Measurements from ENCODE around the gene NUBPL. TPM values are rescaled to one million over a fixed set of nuclear protein-coding genes. Genes with fewer than 3 reads are reported as not detected.
"Not testable (repeated sequence)": the region's sequence is repeated elsewhere in the genome, so short reads cannot be mapped to it uniquely, and the experiment has no call there.

Gene NUBPL
- total and polyA plus RNA-seq, 2 experiments from 2014 or later, result 22.9 to 30.8 TPM

DNA sequence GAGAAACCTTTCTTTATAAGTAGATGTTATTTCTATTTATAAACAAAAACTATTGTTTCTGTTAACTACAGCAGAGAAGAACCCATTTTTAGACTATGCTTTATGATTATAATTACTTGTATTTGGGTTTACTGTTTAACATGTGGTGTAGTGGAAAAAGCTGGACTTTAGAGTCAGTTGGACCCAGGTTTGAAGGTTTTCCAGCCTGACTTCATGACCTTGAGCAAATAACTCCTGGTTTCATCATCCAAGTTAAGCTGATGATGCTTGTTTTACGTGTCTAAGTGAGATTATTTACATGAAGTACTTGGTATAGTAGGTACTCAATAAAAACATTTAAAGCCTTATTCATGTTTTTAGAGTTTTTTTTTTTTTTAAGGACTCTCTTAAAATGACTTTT, 294.1 kb downstream of the NUBPL start:
- no peaks in the 10 kb centered on the region for H3K36me3 ChIP-seq
- H3K27ac ChIP-seq, result no peak overlapping the region
- H3K4me1 ChIP-seq (ENCODE audit: low read depth), result no peaks in the 10 kb centered on the region
- no peaks in the 10 kb centered on the region for H3K9me3 ChIP-seq (ENCODE audit: low read depth)
- TF ChIP-seq, protein P1, sequence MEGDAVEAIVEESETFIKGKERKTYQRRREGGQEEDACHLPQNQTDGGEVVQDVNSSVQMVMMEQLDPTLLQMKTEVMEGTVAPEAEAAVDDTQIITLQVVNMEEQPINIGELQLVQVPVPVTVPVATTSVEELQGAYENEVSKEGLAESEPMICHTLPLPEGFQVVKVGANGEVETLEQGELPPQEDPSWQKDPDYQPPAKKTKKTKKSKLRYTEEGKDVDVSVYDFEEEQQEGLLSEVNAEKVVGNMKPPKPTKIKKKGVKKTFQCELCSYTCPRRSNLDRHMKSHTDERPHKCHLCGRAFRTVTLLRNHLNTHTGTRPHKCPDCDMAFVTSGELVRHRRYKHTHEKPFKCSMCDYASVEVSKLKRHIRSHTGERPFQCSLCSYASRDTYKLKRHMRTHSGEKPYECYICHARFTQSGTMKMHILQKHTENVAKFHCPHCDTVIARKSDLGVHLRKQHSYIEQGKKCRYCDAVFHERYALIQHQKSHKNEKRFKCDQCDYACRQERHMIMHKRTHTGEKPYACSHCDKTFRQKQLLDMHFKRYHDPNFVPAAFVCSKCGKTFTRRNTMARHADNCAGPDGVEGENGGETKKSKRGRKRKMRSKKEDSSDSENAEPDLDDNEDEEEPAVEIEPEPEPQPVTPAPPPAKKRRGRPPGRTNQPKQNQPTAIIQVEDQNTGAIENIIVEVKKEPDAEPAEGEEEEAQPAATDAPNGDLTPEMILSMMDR (IDR thresholded peaks at IDR 0.05; ENCODE audit: low read depth, low read length), result no peak
- H3K27me3 ChIP-seq, result no peaks in the 10 kb centered on the region
- no peak overlapping the region for H3K4me3 ChIP-seq
- DNase-seq (ENCODE audit: low read depth in 1 of 2, low spot score in 1 of 2), result no peak

DNA sequence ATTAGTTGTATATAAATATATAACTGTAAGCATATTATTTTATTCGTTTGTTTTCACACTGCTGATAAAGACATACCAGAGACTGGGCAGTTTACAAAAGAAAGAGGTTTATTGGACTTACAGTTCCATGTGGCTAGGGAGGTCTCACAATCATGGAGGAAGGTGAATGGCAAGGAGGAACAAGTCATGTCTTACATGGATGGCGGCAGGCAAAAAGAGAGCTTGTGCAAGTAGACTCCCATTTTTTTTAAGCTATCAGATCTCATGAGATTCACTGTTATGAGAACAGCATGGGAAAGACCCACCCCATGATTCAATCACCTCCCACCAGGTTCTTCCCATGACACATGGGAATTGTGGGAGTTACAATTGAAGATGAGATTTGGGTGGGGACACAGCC, 294.8 kb downstream of the NUBPL start:
- H3K9me3 ChIP-seq (ENCODE audit: low read depth); H3K27me3 ChIP-seq; H3K4me3 ChIP-seq; H3K36me3 ChIP-seq; H3K27ac ChIP-seq; H3K4me1 ChIP-seq (ENCODE audit: low read depth); DNase-seq (ENCODE audit: low read depth in 1 of 2, low spot score in 1 of 2): not testable (repeated sequence)

DNA sequence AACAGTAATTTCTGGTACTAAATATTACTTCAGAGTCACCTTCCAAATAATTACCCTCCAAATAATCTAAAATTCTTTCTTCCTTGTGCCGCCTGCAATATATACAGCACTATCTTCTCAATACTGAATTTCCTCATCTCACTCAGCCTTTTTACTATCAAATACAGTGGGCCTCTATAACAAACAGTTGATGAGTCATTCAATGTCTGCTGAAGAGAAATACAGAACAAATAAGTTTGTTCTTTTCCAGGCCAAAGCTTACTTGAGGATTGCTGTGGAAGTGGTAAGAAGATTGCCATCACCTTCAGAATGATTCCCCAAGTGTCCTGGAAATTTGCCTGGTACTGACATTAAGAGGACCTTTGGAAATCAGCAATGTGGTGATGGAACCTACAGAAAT, 297.7 kb downstream of the NUBPL start:
- TF ChIP-seq, protein P1 (IDR thresholded peaks at IDR 0.05; ENCODE audit: low read depth, low read length), result no peak
- Histone ChIP-seq H3K27ac (no peak overlapping the region), H3K4me1 (ENCODE audit: low read depth) (no peaks in the 10 kb centered on the region), H3K4me3 (no peak overlapping the region), H3K9me3 (ENCODE audit: low read depth) (no peaks in the 10 kb centered on the region), H3K27me3 (no peaks in the 10 kb centered on the region), H3K36me3 (no peaks in the 10 kb centered on the region)
- DNase-seq (ENCODE audit: low read depth in 1 of 2, low spot score in 1 of 2), result peak in 1 of 2 donors; percentile 49

DNA sequence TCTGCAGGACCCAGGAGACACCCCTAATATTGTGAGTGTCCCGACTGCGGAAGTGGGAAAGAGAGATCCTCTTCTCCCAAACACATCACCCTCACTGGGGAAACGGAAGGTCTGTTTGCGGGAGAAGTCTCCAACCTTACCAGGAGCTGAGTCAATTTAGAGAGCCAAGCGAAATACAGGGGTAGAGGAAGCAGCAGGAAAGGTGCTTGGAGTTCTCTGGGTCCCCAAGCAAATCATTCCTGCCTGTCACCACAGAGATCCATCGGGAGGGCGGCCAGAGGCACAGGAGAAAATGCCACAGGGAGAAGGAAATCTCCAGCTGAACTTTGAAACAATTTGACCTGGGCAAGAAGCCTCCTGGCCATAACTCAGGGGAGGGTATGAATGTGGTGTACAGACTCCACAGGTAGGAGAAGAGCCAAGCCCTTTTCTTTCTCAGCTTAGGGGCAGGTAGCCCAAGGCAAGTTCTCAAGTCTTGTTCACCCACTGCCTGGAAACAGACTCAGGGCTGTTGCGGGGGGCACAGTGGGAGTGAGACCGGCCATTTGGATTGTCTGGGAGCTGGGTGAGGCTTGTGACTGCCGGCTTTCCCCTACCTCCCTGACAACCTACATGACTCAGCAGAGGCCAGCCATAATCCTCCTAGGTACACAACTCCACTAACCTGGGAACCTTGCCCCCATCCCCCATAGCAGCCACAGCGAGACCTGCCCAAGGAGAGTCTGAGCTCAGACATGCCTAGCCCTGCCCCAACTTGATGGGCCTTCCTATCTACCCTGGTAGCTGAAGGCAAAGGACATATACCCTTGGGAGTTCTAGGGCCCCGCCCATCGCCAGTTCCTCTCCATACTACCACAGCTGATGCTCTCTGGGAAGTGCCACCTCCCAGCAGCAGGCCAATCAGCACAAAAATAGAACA, 304.0 kb downstream of the NUBPL start:
- DNase-seq (ENCODE audit: low read depth in 1 of 2, low spot score in 1 of 2), result no peak
- TF ChIP-seq, protein P1 (IDR thresholded peaks at IDR 0.05; ENCODE audit: low read depth, low read length), result no peak
- H3K27me3 ChIP-seq, result no peaks in the 10 kb centered on the region

DNA sequence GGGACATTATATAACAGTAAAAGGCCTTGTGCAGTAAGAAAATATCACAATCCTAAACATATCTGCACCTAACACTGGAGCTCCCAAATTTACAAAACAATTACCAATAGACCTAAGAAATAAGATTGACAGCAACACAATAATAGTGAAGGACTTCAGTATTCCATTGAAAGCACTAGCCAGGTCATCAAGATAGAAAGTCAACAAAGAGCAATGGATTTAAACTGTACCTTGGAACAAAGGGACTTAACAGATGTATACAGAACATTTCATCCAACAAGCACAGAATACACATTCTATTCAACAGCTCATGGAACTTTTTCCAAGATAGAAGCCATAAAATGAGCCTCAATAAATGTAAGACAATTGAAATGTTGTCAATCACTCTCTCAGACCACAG, 306.4 kb downstream of the NUBPL start:
- no peaks in the 10 kb centered on the region for H3K27me3 ChIP-seq
- H3K4me1 ChIP-seq (ENCODE audit: low read depth), result no peaks in the 10 kb centered on the region
- TF ChIP-seq, protein P1 (IDR thresholded peaks at IDR 0.05; ENCODE audit: low read depth, low read length), result no peak
- no peaks in the 10 kb centered on the region for H3K9me3 ChIP-seq (ENCODE audit: low read depth)
- H3K27ac ChIP-seq, result no peak overlapping the region
- H3K4me3 ChIP-seq, result no peak overlapping the region
- no peak for DNase-seq (ENCODE audit: low read depth in 1 of 2, low spot score in 1 of 2)
- no peaks in the 10 kb centered on the region for H3K36me3 ChIP-seq

More for the DNA sequence above, 304.0 kb downstream of the NUBPL start:
- H3K4me1 ChIP-seq (ENCODE audit: low read depth), result no peaks in the 10 kb centered on the region
- H3K4me3 ChIP-seq, result no peak overlapping the region
- H3K9me3 ChIP-seq (ENCODE audit: low read depth), result no peaks in the 10 kb centered on the region
- no peaks in the 10 kb centered on the region for H3K36me3 ChIP-seq
- no peak overlapping the region for H3K27ac ChIP-seq

DNA sequence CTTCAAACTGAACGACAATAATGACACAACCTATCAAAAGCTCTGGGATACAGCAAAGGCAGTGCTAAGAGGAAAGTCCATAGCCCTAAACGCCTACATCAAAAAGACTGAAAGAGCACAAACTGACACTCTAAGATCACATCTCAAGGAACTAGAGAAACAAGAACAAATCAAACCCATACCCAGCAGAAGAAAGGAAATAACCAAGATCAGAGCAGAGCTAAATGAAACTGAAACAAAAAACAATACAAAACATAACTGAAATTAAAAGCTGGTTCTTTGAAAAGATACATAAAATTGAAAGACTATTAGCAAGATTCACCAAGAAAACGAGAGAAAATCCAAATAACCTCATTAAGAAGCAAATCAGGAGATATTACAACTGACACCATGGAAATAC, 306.9 kb downstream of the NUBPL start:
- DNase-seq (ENCODE audit: low read depth in 1 of 2, low spot score in 1 of 2); H3K27me3 ChIP-seq; H3K27ac ChIP-seq; H3K4me1 ChIP-seq (ENCODE audit: low read depth); H3K36me3 ChIP-seq; H3K4me3 ChIP-seq; H3K9me3 ChIP-seq (ENCODE audit: low read depth): not testable (repeated sequence)
